Fibroblast of the aortic adventitia (primary cell): Measurements from ENCODE around the gene KCNG3. TPM values are rescaled to one million over a fixed set of nuclear protein-coding genes. Genes with fewer than 3 reads are reported as not detected.
A peak's percentile ranks its signal among the peaks of the same experiment; 100 is the strongest.

Source experiments
- DNase-seq: peaks from one replicate; pipeline ENCODE4 v3.0.0-alpha.2; 2010; ENCODE audit warnings: low read depth
- H3K4me3 ChIP-seq: 2 replicates; pipeline ENCODE4 v1.5.1; 2011; ENCODE audit warnings: low read depth, mild to moderate bottlenecking, control low read depth, low read length, moderate library complexity
- total RNA-seq: library from RNA; depleted of rRNA; stranded (reverse); fragments of >200 nt; gene quantifications from 2 replicates; pipeline ENCODE4 v1.2.3, GENCODE V29; 2012; ENCODE audit warnings: low replicate concordance
- TF ChIP-seq, protein P1 (sequence below): IDR thresholded peaks from 2 replicates; pipeline ENCODE4 v1.5.1; 2011; ENCODE audit warnings: mild to moderate bottlenecking, low read length, control low read depth, inconsistent platforms; ENCODE audit not compliant: insufficient read depth

The KCNG3 gene, protein sequence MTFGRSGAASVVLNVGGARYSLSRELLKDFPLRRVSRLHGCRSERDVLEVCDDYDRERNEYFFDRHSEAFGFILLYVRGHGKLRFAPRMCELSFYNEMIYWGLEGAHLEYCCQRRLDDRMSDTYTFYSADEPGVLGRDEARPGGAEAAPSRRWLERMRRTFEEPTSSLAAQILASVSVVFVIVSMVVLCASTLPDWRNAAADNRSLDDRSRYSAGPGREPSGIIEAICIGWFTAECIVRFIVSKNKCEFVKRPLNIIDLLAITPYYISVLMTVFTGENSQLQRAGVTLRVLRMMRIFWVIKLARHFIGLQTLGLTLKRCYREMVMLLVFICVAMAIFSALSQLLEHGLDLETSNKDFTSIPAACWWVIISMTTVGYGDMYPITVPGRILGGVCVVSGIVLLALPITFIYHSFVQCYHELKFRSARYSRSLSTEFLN
- total RNA-seq: under 0.01 TPM in 1 of 2 replicates, not detected in the other

DNA sequence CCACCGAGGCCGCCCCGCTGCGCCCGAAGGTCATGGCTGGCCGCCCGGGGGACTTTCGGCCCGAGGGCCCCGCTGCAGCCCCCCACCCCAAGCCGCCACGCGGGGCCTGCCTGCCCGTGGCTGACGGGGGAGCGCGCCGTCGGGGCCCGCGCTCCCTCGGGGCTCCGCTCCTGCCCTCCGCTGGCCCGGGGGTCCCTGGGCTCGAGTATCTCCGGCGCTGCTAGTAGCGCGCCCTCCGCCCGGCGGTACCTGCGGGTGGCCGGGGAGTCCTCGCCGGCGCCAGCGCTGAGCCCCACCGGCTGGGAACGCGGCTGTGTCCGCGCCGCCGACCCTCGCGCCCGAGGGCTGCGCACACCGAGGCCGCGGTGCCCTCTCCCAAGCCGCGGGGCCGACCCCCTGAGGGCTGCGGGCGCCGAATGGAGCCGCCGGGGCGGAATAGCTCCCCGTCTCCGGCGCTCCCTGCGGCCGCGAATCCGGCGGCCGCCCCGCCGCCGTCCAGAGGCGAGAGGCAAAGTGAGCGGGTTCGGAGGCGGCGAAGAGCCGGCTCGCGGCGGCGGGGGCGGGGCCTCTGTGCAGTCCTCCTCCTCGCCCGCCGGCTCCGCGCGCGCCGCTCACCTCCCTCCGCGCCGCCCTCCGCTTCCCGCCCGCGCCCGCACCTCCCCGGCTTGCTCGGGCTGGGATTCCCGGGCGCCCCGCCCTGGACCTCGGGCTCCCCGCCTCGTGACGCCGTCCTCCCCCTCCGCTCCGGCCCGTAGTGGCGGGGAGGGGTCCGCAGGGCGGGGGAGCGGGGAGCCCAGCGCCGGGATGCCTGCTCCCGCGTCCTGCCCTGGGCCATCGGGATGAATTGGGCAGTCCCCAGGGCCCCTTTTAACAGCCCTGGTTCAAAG, at the start of gene KCNG3:
TSS of gene KCNG3 (minus strand) at position 515 of the 887 bp plus-strand sequence. CDS start at position 34, 481 bp downstream.
- DNase-seq: no peak
- TF ChIP-seq, protein P1, sequence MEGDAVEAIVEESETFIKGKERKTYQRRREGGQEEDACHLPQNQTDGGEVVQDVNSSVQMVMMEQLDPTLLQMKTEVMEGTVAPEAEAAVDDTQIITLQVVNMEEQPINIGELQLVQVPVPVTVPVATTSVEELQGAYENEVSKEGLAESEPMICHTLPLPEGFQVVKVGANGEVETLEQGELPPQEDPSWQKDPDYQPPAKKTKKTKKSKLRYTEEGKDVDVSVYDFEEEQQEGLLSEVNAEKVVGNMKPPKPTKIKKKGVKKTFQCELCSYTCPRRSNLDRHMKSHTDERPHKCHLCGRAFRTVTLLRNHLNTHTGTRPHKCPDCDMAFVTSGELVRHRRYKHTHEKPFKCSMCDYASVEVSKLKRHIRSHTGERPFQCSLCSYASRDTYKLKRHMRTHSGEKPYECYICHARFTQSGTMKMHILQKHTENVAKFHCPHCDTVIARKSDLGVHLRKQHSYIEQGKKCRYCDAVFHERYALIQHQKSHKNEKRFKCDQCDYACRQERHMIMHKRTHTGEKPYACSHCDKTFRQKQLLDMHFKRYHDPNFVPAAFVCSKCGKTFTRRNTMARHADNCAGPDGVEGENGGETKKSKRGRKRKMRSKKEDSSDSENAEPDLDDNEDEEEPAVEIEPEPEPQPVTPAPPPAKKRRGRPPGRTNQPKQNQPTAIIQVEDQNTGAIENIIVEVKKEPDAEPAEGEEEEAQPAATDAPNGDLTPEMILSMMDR: no peak
- peak within 1 kb of the TSS; percentile 56 for H3K4me3 ChIP-seq

DNA sequence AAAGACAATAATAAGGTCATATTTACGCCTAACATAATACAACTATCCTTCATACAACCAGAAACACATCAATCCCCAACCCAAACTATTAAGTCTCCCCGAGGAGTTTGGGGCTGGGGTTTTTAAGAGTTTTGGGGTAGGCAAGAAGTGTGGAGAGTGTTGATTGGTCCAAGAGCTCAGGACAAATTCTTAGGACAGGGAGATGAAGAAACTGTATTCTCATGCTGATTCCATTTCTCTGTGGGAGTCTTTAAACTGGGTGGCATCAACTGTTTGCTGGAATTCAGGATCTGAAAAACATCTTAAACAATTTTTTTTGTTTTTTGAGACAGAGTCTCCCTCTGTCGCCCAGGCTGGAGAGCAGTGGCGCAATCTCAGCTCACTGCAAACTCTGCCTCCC, 49.1 kb upstream of the KCNG3 start:
- TF ChIP-seq, protein P1: no peak
- DNase-seq: no peak
- H3K4me3 ChIP-seq: no peak overlapping the region

DNA sequence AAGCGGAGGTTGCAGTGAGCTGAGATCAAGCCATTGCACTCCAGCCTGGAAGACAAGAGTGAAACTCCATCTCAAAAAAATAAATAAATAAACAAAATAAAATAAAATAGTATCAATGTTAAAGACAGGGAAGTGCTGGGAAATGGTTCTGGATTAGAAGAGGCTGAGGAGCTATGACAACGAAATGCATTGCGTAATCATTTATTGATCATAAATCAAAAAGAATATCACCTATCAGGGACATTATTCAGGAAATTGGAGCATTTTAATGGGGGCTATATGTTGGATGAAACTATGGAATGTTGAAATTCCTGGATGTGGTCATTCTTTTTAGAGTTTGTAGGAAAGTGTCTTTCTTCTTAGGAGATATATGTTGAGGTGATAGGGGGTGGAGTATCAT, 43.7 kb upstream of the KCNG3 start:
- no peak for DNase-seq
- TF ChIP-seq, protein P1: no peak
- H3K4me3 ChIP-seq: no peak overlapping the region

DNA sequence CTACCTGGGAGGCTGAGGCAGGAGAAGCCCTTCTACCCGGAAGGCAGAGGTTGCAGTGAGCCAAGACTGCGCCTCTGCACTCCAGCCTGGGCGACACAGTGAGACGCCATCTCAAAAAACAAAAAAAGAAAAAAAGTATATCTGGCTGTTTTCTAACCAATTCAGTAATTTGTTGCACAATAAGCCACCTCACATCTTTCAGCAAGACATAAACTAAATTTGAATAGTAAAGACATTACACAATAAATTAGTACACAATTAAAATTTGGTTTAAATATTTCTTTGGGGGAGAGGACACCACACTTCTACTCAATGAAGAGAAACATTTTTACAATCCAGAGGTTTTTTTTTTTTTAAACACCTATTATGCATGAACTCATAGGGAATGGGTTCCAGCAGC, 38.6 kb upstream of the KCNG3 start:
- TF ChIP-seq, protein P1: no peak
- DNase-seq: no peak
- H3K4me3 ChIP-seq: no peak overlapping the region

DNA sequence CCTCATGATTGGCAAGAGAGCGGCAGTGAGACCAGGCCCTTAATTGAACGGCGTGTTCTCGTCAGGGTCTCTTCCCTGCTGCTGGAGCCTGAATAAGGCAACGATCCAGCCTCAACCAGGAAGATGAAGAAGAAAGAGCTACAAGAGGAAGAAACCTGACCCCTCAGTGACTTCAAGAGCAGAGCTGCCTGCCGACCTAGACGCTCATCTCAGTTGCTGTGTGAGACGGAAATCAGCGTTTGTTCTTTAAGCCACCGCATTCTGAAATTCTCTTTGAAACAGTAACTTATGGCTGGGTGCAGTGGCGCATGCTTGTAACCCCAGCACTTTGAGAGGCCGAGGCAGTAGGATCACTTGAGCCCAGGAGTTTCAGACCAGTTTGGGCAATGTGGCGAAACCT, 29.6 kb upstream of the KCNG3 start:
- TF ChIP-seq, protein P1: no peak
- no peak for DNase-seq

DNA sequence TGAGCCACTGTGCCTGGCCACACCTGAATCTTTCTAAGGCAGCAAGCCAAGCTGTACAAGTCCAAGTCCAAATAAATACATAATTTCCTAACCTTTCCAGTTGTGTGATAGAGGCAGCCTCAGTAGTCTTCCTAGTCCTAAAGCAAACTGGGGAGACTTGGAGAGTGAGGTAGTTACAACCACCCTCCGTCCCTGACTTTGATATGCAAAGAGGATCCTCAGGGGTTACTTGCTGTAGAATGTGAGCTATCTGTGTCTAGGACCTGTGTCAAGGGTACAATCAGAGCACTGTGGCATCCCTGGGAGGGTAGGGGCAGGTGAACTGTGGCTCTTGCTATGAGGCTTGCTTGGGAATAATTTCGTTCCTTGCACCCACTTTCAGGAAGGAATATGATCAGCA, 28.3 kb upstream of the KCNG3 start:
- TF ChIP-seq, protein P1: no peak
- no peak for DNase-seq
- H3K4me3 ChIP-seq: no peak overlapping the region

More for the DNA sequence above, 29.6 kb upstream of the KCNG3 start:
- H3K4me3 ChIP-seq: no peak overlapping the region
